HG02798 (cell line): ENCODE data around the gene SRC.

ENCODE experiments used
- ATAC-seq: cut with Tn5 transposase; IDR thresholded peaks from one replicate; pipeline ENCODE4 v1.9.1; 2021; ENCODE audit warnings: mild to moderate bottlenecking; ENCODE audit not compliant: unreplicated experiment, poor library complexity

The SRC gene

GRCh38 chr20:37393196-37393862, 47.4 kb downstream of the SRC start:
- ATAC-seq: no peak

GRCh38 chr20:37393863-37394542, 48.1 kb downstream of the SRC start:
- ATAC-seq: no peak

- no peak for ATAC-seq
Measured at GRCh38 chr20:37394543-37395409, 48.8 kb downstream of the SRC start.

GRCh38 chr20:37395410-37395797, 49.5 kb downstream of the SRC start:
- no peak for ATAC-seq

- ATAC-seq: no peak
Measured at GRCh38 chr20:37395921-37396415, 50.0 kb downstream of the SRC start.

GRCh38 chr20:37396416-37397075, 50.6 kb downstream of the SRC start:
- no peak for ATAC-seq

- ATAC-seq: no peak
Measured at GRCh38 chr20:37397076-37397953, 51.4 kb downstream of the SRC start.

GRCh38 chr20:37397954-37398749, 52.2 kb downstream of the SRC start:
- ATAC-seq: no peak

GRCh38 chr20:37398750-37399621, 53.0 kb downstream of the SRC start:
- ATAC-seq: no peak

- no peak for ATAC-seq
Measured at GRCh38 chr20:37401282-37401929, 55.5 kb downstream of the SRC start.

- ATAC-seq: no peak
Measured at GRCh38 chr20:37401930-37402675, 56.2 kb downstream of the SRC start.

- ATAC-seq: no peak
Measured at GRCh38 chr20:37403107-37404033, 57.4 kb downstream of the SRC start.

GRCh38 chr20:37404461-37404890, 58.5 kb downstream of the SRC start:
- no peak for ATAC-seq

GRCh38 chr20:37405351-37405897, 59.5 kb downstream of the SRC start:
- ATAC-seq: no peak
